Endometrial microvascular endothelial cells (primary cell): ENCODE measurements around the gene SLC29A2. TPM values are rescaled to one million over a fixed set of nuclear protein-coding genes. Genes with fewer than 3 reads are reported as not detected.

Source experiments
- in situ Hi-C: cut with HindIII; loops from 2 replicates; pipeline ENCODE4 v1.10.0; 2017; ENCODE audit warnings: low sequenced_read_pairs, low pct_unique_long_range_greater_than_20kb; ENCODE audit errors: inconsistent ontology term
- total RNA-seq: library from RNA; depleted of rRNA; stranded (reverse); fragments of >200 nt; gene quantifications from one replicate; pipeline ENCODE4 v1.2.3, GENCODE V29; 2015; ENCODE audit errors: inconsistent ontology term

SLC29A2 gene
- total RNA-seq, 1 donor from 2014 or later = not detected

- in situ Hi-C loops = no loop called here
These were observed 58.0 kb downstream of the SLC29A2 start for GRCh38 chr11:66313321-66314185.

DNA sequence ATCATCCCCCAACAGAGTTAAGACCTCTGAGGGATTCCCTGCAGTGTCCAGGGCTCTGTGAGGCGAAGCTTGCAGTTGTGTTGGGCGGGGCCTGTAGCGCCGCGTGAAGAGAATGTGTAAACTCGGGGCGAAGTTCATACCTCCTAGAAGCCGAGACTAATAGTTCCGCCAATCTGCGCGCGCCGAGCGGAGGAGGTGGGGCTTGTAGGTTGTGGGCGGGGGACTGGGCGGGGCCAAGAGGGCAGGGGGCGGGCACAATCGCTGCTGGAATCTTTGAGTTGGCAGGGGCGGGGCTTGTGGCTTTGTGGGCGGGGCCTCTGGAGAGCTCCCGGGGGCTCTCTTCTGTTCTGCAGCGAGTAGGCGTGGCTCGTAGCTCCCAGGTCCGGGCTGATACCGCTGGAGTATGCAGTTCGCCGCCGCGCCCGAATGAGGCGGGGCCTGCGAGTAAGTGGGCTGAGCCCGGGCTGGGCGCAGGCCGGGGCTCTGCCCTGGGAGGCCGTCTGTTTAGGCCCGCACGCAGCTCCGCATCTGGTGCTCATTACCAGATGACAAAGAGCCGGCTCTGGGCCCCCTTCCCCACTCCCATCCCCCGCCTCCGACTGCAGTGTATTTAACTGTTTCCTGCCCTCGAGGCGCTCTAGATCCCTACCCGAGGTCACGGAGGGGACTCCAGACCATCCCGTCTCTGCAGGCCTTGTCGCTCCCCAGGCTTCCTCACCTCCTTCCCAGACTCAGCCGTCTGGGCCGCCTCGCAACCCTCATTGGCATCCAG, 58.8 kb downstream of the SLC29A2 start:
- in situ Hi-C loops = no loop called here

Other genes with a start within 250 kb of the SLC29A2 start
- 21.6 TPM for gene KLC2, start 114.1 kb downstream of the SLC29A2 start, total RNA-seq
- 190 TPM for gene RAB1B, start 103.1 kb downstream of the SLC29A2 start, total RNA-seq
- gene CNIH2, start 93.6 kb downstream of the SLC29A2 start, total RNA-seq = not detected
- gene YIF1A, start 82.6 kb downstream of the SLC29A2 start, total RNA-seq = 171 TPM
- not detected for gene TMEM151A, start 79.9 kb downstream of the SLC29A2 start, total RNA-seq
- 2.0 TPM for gene CD248, start 54.7 kb downstream of the SLC29A2 start, total RNA-seq
- 15.5 TPM for gene RIN1, start 35.3 kb downstream of the SLC29A2 start, total RNA-seq
- 102 TPM for gene BRMS1, start 26.7 kb downstream of the SLC29A2 start, total RNA-seq
- gene B4GAT1, start 24.1 kb downstream of the SLC29A2 start, total RNA-seq = 27.8 TPM
- gene NPAS4, start 49.3 kb upstream of the SLC29A2 start, total RNA-seq = not detected
- 77.6 TPM for gene MRPL11, start 67.1 kb upstream of the SLC29A2 start, total RNA-seq
- gene PELI3, start 95.1 kb upstream of the SLC29A2 start, total RNA-seq = 7.9 TPM
- gene DPP3, start 108.7 kb upstream of the SLC29A2 start, total RNA-seq = 79.5 TPM
- gene BBS1, start 138.9 kb upstream of the SLC29A2 start, total RNA-seq = 26.7 TPM
- 20.6 TPM for gene ZDHHC24, start 174.3 kb upstream of the SLC29A2 start, total RNA-seq
- not detected for gene ACTN3, start 175.1 kb upstream of the SLC29A2 start, total RNA-seq
- gene CTSF, start 196.8 kb upstream of the SLC29A2 start, total RNA-seq = 17.6 TPM
- 0.19 TPM for gene CCDC87, start 221.3 kb upstream of the SLC29A2 start, total RNA-seq
- gene CCS, start 221.4 kb upstream of the SLC29A2 start, total RNA-seq = 27.9 TPM
- gene RBM14, start 244.9 kb upstream of the SLC29A2 start, total RNA-seq = 74.4 TPM